GM19324 (cell line): ENCODE results near the gene FRMD8.

Experiments used
- ATAC-seq: cut with Tn5 transposase; IDR thresholded peaks from one replicate; pipeline ENCODE4 v1.9.1; 2021; ENCODE audit warnings: mild to moderate bottlenecking, moderate library complexity; ENCODE audit not compliant: unreplicated experiment, low FRiP score

The FRMD8 gene

GRCh38 chr11:65386307-65387140 is at the start of gene FRMD8:
FRMD8 (plus strand) TSS chr11:65386637; CDS start chr11:65387037, 400 bp downstream.
- peak; percentile 47 for ATAC-seq

GRCh38 chr11:65338676-65339075 is 47.8 kb upstream of the FRMD8 start:
- no peak for ATAC-seq

GRCh38 chr11:65340226-65340625 is 46.2 kb upstream of the FRMD8 start:
- no peak for ATAC-seq

GRCh38 chr11:65341856-65342255 is 44.6 kb upstream of the FRMD8 start:
- ATAC-seq, result no peak

- ATAC-seq, result no peak
Measured at GRCh38 chr11:65351511-65351910, 34.9 kb upstream of the FRMD8 start.

GRCh38 chr11:65352783-65353182 is 33.7 kb upstream of the FRMD8 start:
- no peak for ATAC-seq

- no peak for ATAC-seq
Measured at GRCh38 chr11:65353376-65353775, 33.1 kb upstream of the FRMD8 start.

GRCh38 chr11:65353900-65354264 is 32.6 kb upstream of the FRMD8 start:
- ATAC-seq, result no peak

GRCh38 chr11:65354265-65355012 is 32.0 kb upstream of the FRMD8 start, which contains the start of gene TIGD3:
TIGD3 (plus strand) TSS chr11:65354751; CDS start chr11:65355809, 1,058 bp downstream.
- peak; percentile 89 for ATAC-seq

GRCh38 chr11:65355013-65355775 is 31.2 kb upstream of the FRMD8 start:
- ATAC-seq, result peak; percentile 24

- ATAC-seq, result no peak
Measured at GRCh38 chr11:65355776-65356393, 30.6 kb upstream of the FRMD8 start.

GRCh38 chr11:65356394-65356972 is 30.0 kb upstream of the FRMD8 start:
- ATAC-seq, result no peak

- no peak for ATAC-seq
Measured at GRCh38 chr11:65357856-65358356, 28.5 kb upstream of the FRMD8 start.

GRCh38 chr11:65362320-65362931 is 24.0 kb upstream of the FRMD8 start:
- no peak for ATAC-seq

- no peak for ATAC-seq
Measured at GRCh38 chr11:65362966-65363365, 23.5 kb upstream of the FRMD8 start.

GRCh38 chr11:65363770-65364169 is 22.7 kb upstream of the FRMD8 start:
- ATAC-seq, result no peak

GRCh38 chr11:65366340-65366773 is 20.1 kb upstream of the FRMD8 start:
- ATAC-seq, result no peak

GRCh38 chr11:65370659-65371049 is 15.8 kb upstream of the FRMD8 start:
- ATAC-seq, result no peak

GRCh38 chr11:65373839-65374580 is 12.4 kb upstream of the FRMD8 start:
- no peak for ATAC-seq
